WTC11 (cell line): ENCODE data around the gene POU2F1.

Experiments used
- CREM ChIP-seq: sonication (generic); formaldehyde crosslinking; IDR thresholded peaks from 2 replicates; pipeline ENCODE4 v1.8.1; 2022; ENCODE audit warnings: mild to moderate bottlenecking, missing genetic modification reagents, moderate library complexity
- HMGXB4 ChIP-seq: sonication (generic); formaldehyde crosslinking; IDR thresholded peaks from 2 replicates; pipeline ENCODE4 v1.8.1; 2023; ENCODE audit warnings: mild to moderate bottlenecking, moderate library complexity, missing genetic modification reagents
- PRDM15 ChIP-seq: sonication (generic); formaldehyde crosslinking; IDR thresholded peaks from 2 replicates; pipeline ENCODE4 v1.8.0; 2022; ENCODE audit warnings: missing genetic modification reagents
- TEAD4 ChIP-seq: sonication (generic); formaldehyde crosslinking; IDR thresholded peaks from 2 replicates; pipeline ENCODE4 v1.8.0; 2022; ENCODE audit warnings: mild to moderate bottlenecking, missing genetic modification reagents
- ZNF423 ChIP-seq: fragments of 250-450 bp; sonication (Bioruptor Pico); IDR thresholded peaks from 2 replicates; pipeline ENCODE4 v2.1.2; 2022; ENCODE audit warnings: mild to moderate bottlenecking, moderate library complexity

GRCh38 chr1:167456524-167456923 lies 235.8 kb downstream of the POU2F1 start:
- TF ChIP-seq CREM (CRISPR knock-in tag) (no peak), ZNF423 (CRISPR knock-in tag) (no peak), HMGXB4 (CRISPR knock-in tag) (no peak), PRDM15 (CRISPR knock-in tag) (no peak), TEAD4 (CRISPR knock-in tag) (no peak)
